HT1080 (cell line): ENCODE results near the gene PALS2. TPM values are rescaled to one million over a fixed set of nuclear protein-coding genes. Genes with fewer than 3 reads are reported as not detected.

Source experiments
- DNase-seq: peaks from one replicate; pipeline ENCODE4 v3.0.0-alpha.2; 2015; ENCODE audit warnings: low read depth
- polyA plus RNA-seq, 2 experiments: library from polyadenylated mRNA; depleted of rRNA; stranded (reverse); fragments of >200 nt; gene quantifications; 2 replicates each; pipeline ENCODE4 v1.2.3, GENCODE V29; 2015
- total RNA-seq: library from RNA; depleted of rRNA; stranded (reverse); fragments of >200 nt; shearing (Covaris generic); gene quantifications from 2 replicates; pipeline ENCODE4 v1.2.3, GENCODE V29; 2014; rRNA removed

The PALS2 gene
- total RNA-seq, result 16.9 and 23.6 TPM in 2 replicates
- polyA plus RNA-seq (2015; cell fraction: cytosol; rRNA removed), result 22.5 and 27.3 TPM in 2 replicates
- 15.1 and 20.7 TPM in 2 replicates for polyA plus RNA-seq (2015; cell fraction: nucleus; rRNA removed)

- peak; percentile 68 for DNase-seq
Observed at GRCh38 chr7:24572997-24573553, at the start of gene PALS2. PALS2 (plus strand) TSS chr7:24573452; CDS start chr7:24623668, 50,216 bp downstream.

GRCh38 chr7:24531255-24531654, 42.0 kb upstream of the PALS2 start:
- no peak for DNase-seq

GRCh38 chr7:24536682-24537081, 36.6 kb upstream of the PALS2 start:
- no peak for DNase-seq

GRCh38 chr7:24540956-24541355, 32.3 kb upstream of the PALS2 start:
- DNase-seq, result no peak

GRCh38 chr7:24545215-24545614, 28.0 kb upstream of the PALS2 start:
- no peak for DNase-seq

GRCh38 chr7:24548390-24548789, 24.9 kb upstream of the PALS2 start:
- no peak for DNase-seq

- no peak for DNase-seq
Observed at GRCh38 chr7:24549991-24550390, 23.3 kb upstream of the PALS2 start.

- DNase-seq, result no peak
Observed at GRCh38 chr7:24555184-24555583, 18.1 kb upstream of the PALS2 start.

- no peak for DNase-seq
Observed at GRCh38 chr7:24555719-24556118, 17.5 kb upstream of the PALS2 start.

- no peak for DNase-seq
Observed at GRCh38 chr7:24560772-24561171, 12.5 kb upstream of the PALS2 start.

GRCh38 chr7:24566274-24566673, 7.0 kb upstream of the PALS2 start:
- no peak for DNase-seq

- DNase-seq, result no peak
Observed at GRCh38 chr7:24570983-24571382, 2.3 kb upstream of the PALS2 start.

- DNase-seq, result no peak
Observed at GRCh38 chr7:24572016-24572392, 1.2 kb upstream of the PALS2 start.

- peak; percentile 88 for DNase-seq
Observed at GRCh38 chr7:24572393-24572996, 757 bp upstream of the PALS2 start.

GRCh38 chr7:24573554-24574338, 494 bp downstream of the PALS2 start:
- DNase-seq, result peak; percentile 38

GRCh38 chr7:24574386-24574785, 1.1 kb downstream of the PALS2 start:
- DNase-seq, result no peak

- no peak for DNase-seq
Observed at GRCh38 chr7:24574950-24575349, 1.7 kb downstream of the PALS2 start.

GRCh38 chr7:24576171-24577025, 3.1 kb downstream of the PALS2 start:
- peak; percentile 69 for DNase-seq

GRCh38 chr7:24578052-24578451, 4.8 kb downstream of the PALS2 start:
- DNase-seq, result no peak

GRCh38 chr7:24580283-24580946, 7.2 kb downstream of the PALS2 start:
- DNase-seq, result no peak

- no peak for DNase-seq
Observed at GRCh38 chr7:24582166-24582565, 8.9 kb downstream of the PALS2 start.
